Right lobe of liver (tissue), 6 donors: ENCODE measurements around the gene ADGRV1. TPM values are rescaled to one million over a fixed set of nuclear protein-coding genes. Genes with fewer than 3 reads are reported as not detected.
"Not testable (repeated sequence)": the region's sequence is repeated elsewhere in the genome, so short reads cannot be mapped to it uniquely, and the experiment has no call there.

Experiments used
- ATAC-seq, 4 donors: fragments of 200-7000 bp; cut with Tn5 transposase; one replicate each; pipeline ENCODE4 v1.9.1; 2020; ENCODE audit warnings: mild to moderate bottlenecking in 4 of 4, moderate library complexity in 4 of 4
- DNase-seq, 3 donors: peaks; one replicate each; pipeline ENCODE4 v3.0.0-alpha.2; 2020
- H3K27ac ChIP-seq, 3 donors: fragments of 200-600 bp; one replicate each; pipeline ENCODE4 v1.8.0; 2022
- H3K27me3 ChIP-seq, 2 donors: fragments of 200-600 bp; one replicate each; pipeline ENCODE4 v1.8.0; 2022
- H3K36me3 ChIP-seq, 4 donors: fragments of 200-600 bp; sonication (generic) in 1 of 4; one replicate each; pipeline versions ENCODE4 v1.5.1 to v1.8.0; 2017 to 2022; ENCODE audit warnings: control low read depth in 1 of 4
- H3K4me1 ChIP-seq, 4 donors: fragments of 200-600 bp; sonication (generic) in 1 of 4; one replicate each; pipeline versions ENCODE4 v1.5.1 to v1.8.0; 2017 to 2022; ENCODE audit warnings: control low read depth in 1 of 4
- H3K4me3 ChIP-seq, 3 donors: fragments of 200-600 bp; one replicate each; pipeline ENCODE4 v1.8.0; 2022
- H3K9me3 ChIP-seq, 4 donors: fragments of 200-600 bp; sonication (generic) in 1 of 4; one replicate each; pipeline versions ENCODE4 v1.5.1 to v1.8.0; 2017 to 2022; ENCODE audit warnings: control low read depth in 1 of 4
- POLR2A ChIP-seq: fragments of 450-650 bp; IDR thresholded peaks from one replicate; pipeline ENCODE4 v1.6.1; 2017; ENCODE audit warnings: antibody characterized with exemption, mild to moderate bottlenecking
- WGBS: methylation state at CpG from one replicate; pipeline ENCODE4 v1.1.6; 2018; ENCODE audit warnings: low coverage, low lambda C conversion rate; ENCODE audit not compliant: insufficient coverage; ENCODE audit errors: missing lambda C conversion rate; 5-methylcytosine and 5-hydroxymethylcytosine counted together
- intact Hi-C, 2 donors: fragments of 100-400 bp; cut with DNase I; formaldehyde crosslinking; loops; one replicate each; pipeline versions ENCODE4 v1.11.2 to v1.14.1; 2022
- total RNA-seq, 6 experiments: library from RNA; depleted of rRNA in 2 of 6; stranded (reverse); fragments of >200 nt in 2 of 6; fragmentation: NEBNext Ultra II Directional in 3 of 6; extraction: Animal tissue kit (Norgen Biotek cat#: 25700) in 3 of 6; gene quantifications; one replicate each; pipeline versions ENCODE4 v1.1.0 to v1.2.4, GENCODE V29; 2016 to 2023
- TF ChIP-seq, protein P1 (sequence below), 4 donors: fragments of 200-600 bp in 3 of 4; fragments of 450-650 bp in 1 of 4; IDR thresholded peaks; one replicate each; pipeline versions ENCODE4 v1.5.1 to v1.8.0; 2016 to 2022; ENCODE audit warnings: antibody characterized with exemption in 4 of 4, mild to moderate bottlenecking in 2 of 4
- donor health status: DM: no; HTN: yes; CAD: no.
- donor health status: DM: no; HTN: no; CAD: no.
- donor health status: DM: no; HTN: no; CAD: no.
- donor health status: DM: no; HTN: yes; CAD: no.
- donor health status: DM: no; HTN: yes; CAD: no.

The ADGRV1 gene
- total RNA-seq, 6 experiments from 2014 or later: 4.5 to 15.9 (median 7.4) TPM

DNA sequence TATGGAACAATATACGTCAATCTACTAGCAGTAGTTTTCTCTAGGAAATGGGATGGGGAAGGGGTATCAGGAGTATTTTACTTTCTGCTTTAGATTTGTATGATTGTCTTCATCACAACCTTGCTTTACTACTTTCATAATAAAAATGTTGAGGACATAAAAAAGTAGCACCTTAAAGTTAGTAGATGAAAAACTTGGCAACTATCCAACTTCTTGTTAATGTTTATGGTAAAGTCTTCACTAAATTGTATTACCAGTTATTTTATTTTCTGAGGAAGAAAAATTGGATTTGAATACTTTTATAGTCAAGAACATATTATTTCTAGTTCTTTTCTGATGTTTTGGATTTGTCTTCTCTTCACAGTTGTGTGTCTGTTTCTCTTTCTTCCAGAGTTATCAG is 452.4 kb downstream of the ADGRV1 start:
- H3K4me1 ChIP-seq: peaks cover 0 to 27% (median 8%) of the 10 kb centered on the region in 4 donors
- no peaks in the 10 kb centered on the region for H3K27me3 ChIP-seq
- no peak for ATAC-seq
- WGBS: 86% methylated on average over 1 of the region's 1 CpG
- intact Hi-C loops: no loop called here
- TF ChIP-seq, protein P1, sequence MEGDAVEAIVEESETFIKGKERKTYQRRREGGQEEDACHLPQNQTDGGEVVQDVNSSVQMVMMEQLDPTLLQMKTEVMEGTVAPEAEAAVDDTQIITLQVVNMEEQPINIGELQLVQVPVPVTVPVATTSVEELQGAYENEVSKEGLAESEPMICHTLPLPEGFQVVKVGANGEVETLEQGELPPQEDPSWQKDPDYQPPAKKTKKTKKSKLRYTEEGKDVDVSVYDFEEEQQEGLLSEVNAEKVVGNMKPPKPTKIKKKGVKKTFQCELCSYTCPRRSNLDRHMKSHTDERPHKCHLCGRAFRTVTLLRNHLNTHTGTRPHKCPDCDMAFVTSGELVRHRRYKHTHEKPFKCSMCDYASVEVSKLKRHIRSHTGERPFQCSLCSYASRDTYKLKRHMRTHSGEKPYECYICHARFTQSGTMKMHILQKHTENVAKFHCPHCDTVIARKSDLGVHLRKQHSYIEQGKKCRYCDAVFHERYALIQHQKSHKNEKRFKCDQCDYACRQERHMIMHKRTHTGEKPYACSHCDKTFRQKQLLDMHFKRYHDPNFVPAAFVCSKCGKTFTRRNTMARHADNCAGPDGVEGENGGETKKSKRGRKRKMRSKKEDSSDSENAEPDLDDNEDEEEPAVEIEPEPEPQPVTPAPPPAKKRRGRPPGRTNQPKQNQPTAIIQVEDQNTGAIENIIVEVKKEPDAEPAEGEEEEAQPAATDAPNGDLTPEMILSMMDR (IDR thresholded peaks at IDR 0.05): no peak
- no peak for TF ChIP-seq POLR2A
- H3K27ac ChIP-seq: no peak overlapping the region
- no peaks in the 10 kb centered on the region for H3K36me3 ChIP-seq
- no peak for DNase-seq
- no peaks in the 10 kb centered on the region for H3K9me3 ChIP-seq
- H3K4me3 ChIP-seq: no peak overlapping the region

GRCh38 chr5:91012867-91013266 is 454.3 kb downstream of the ADGRV1 start:
- intact Hi-C loops, H3K9me3 ChIP-seq, H3K27me3 ChIP-seq, H3K36me3 ChIP-seq, ATAC-seq, H3K4me3 ChIP-seq, DNase-seq, H3K27ac ChIP-seq: not testable (repeated sequence)
- 100% methylated on average over 1 of the region's 1 CpG for WGBS
- H3K4me1 ChIP-seq: peaks cover 0 to 25% (median 5%) of the 10 kb centered on the region in 4 donors

GRCh38 chr5:91016322-91016721 is 457.7 kb downstream of the ADGRV1 start:
- H3K27me3 ChIP-seq: no peaks in the 10 kb centered on the region
- intact Hi-C loops: no loop called here
- 80% methylated on average over 1 of the region's 1 CpG for WGBS
- DNase-seq (no peak), ATAC-seq (peak in 3 of 4 donors; percentile 37 to 51 (median 37))
- no peak overlapping the region for H3K27ac ChIP-seq
- TF ChIP-seq, protein P1 (IDR thresholded peaks at IDR 0.05): no peak
- no peak for TF ChIP-seq POLR2A
- no peaks in the 10 kb centered on the region for H3K36me3 ChIP-seq
- H3K9me3 ChIP-seq: no peaks in the 10 kb centered on the region
- no peak overlapping the region for H3K4me3 ChIP-seq
- peaks cover 0 to 21% (median 0%) of the 10 kb centered on the region in 4 donors for H3K4me1 ChIP-seq

DNA sequence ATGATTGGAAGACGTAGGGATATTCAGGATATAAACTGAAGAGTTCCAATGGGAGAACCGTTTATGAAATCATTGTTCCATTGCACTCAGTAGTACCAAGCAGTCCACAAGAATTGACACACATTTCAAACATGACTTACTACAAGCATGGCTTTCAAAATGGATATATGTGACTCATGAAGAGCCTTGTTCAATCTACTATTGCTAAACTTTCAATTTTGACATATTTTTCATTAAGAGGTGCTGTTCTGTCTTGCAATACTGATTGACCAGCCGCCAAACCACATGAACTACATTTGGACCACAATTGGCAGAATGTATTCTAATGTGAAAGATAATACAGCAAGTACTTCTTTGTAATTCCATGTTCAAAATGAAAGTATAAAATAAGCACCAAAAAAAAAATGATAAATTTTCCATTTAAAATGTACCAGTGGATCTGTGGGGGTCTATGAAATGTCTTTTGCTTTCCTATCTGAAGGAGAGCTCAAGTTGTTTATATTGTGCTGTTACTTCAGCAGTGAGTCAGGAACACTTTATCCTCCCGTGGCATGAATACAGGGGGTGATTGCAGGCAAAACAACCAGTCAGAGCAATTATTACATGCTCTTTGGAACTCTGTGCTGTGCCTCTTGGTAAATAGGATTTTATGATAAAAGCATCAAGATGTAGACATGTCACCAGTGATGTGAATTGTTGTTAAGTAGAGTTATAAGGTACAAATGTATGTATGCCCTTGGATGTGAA is 458.5 kb downstream of the ADGRV1 start:
- WGBS: 35% methylated on average over 4 of the region's 4 CpGs
- H3K27ac ChIP-seq: no peak overlapping the region
- peaks cover 0 to 21% (median 0%) of the 10 kb centered on the region in 4 donors for H3K4me1 ChIP-seq
- TF ChIP-seq POLR2A: no peak
- TF ChIP-seq, protein P1 (IDR thresholded peaks at IDR 0.05): no peak
- H3K27me3 ChIP-seq: no peaks in the 10 kb centered on the region
- H3K4me3 ChIP-seq: no peak overlapping the region
- intact Hi-C loops: no loop called here
- H3K36me3 ChIP-seq: no peaks in the 10 kb centered on the region
- no peaks in the 10 kb centered on the region for H3K9me3 ChIP-seq
- no peak for DNase-seq
- peak; percentile 47 to 70 (median 62) for ATAC-seq

GRCh38 chr5:91018200-91018599 is 459.6 kb downstream of the ADGRV1 start:
- H3K27ac ChIP-seq: no peak overlapping the region
- 58% methylated on average over 1 of the region's 1 CpG for WGBS
- H3K4me1 ChIP-seq: peaks cover 0 to 21% (median 0%) of the 10 kb centered on the region in 4 donors
- intact Hi-C loops: no loop called here
- TF ChIP-seq POLR2A: no peak
- no peaks in the 10 kb centered on the region for H3K27me3 ChIP-seq
- DNase-seq: no peak
- H3K9me3 ChIP-seq: no peaks in the 10 kb centered on the region
- no peaks in the 10 kb centered on the region for H3K36me3 ChIP-seq
- H3K4me3 ChIP-seq: no peak overlapping the region
- no peak for ATAC-seq
